GM19455 (cell line): ENCODE measurements around the gene DGCR6.
"Not testable (repeated sequence)": the region's sequence is repeated elsewhere in the genome, so short reads cannot be mapped to it uniquely, and the experiment has no call there.

Experiments
- ATAC-seq: cut with Tn5 transposase; IDR thresholded peaks from one replicate; pipeline ENCODE4 v1.9.1; 2021; ENCODE audit not compliant: unreplicated experiment

The DGCR6 gene

GRCh38 chr22:18905540-18906409 is at the start of gene DGCR6:
DGCR6 (plus strand) TSS chr22:18906320; CDS start chr22:18906375, 55 bp downstream.
- no peak for ATAC-seq

GRCh38 chr22:18859314-18859713 is 46.8 kb upstream of the DGCR6 start:
- ATAC-seq: not testable (repeated sequence)

GRCh38 chr22:18881260-18881659 is 24.9 kb upstream of the DGCR6 start:
- ATAC-seq: not testable (repeated sequence)

GRCh38 chr22:18884465-18884864 is 21.7 kb upstream of the DGCR6 start:
- not testable (repeated sequence) for ATAC-seq

- no peak for ATAC-seq
Measured at GRCh38 chr22:18888115-18888514, 18.0 kb upstream of the DGCR6 start.

- peak; percentile 72 for ATAC-seq
Measured at GRCh38 chr22:18890510-18891192, 15.5 kb upstream of the DGCR6 start.

GRCh38 chr22:18893775-18894174 is 12.3 kb upstream of the DGCR6 start:
- ATAC-seq: not testable (repeated sequence)

- ATAC-seq: not testable (repeated sequence)
Measured at GRCh38 chr22:18896037-18896657, 10.0 kb upstream of the DGCR6 start.

GRCh38 chr22:18906410-18906745 is 258 bp downstream of the DGCR6 start:
- not testable (repeated sequence) for ATAC-seq

- no peak for ATAC-seq
Measured at GRCh38 chr22:18906896-18907295, 776 bp downstream of the DGCR6 start.

GRCh38 chr22:18909556-18909955 is 3.4 kb downstream of the DGCR6 start:
- no peak for ATAC-seq

GRCh38 chr22:18911535-18911934 is 5.4 kb downstream of the DGCR6 start:
- not testable (repeated sequence) for ATAC-seq

GRCh38 chr22:18912264-18912946 is 6.3 kb downstream of the DGCR6 start:
- ATAC-seq: not testable (repeated sequence)

GRCh38 chr22:18914558-18914957 is 8.4 kb downstream of the DGCR6 start:
- not testable (repeated sequence) for ATAC-seq

- ATAC-seq: not testable (repeated sequence)
Measured at GRCh38 chr22:18915550-18915949, 9.4 kb downstream of the DGCR6 start.

GRCh38 chr22:18917818-18918217 is 11.7 kb downstream of the DGCR6 start:
- ATAC-seq: not testable (repeated sequence)

- ATAC-seq: not testable (repeated sequence)
Measured at GRCh38 chr22:18920257-18920902, 14.3 kb downstream of the DGCR6 start.

- ATAC-seq: no peak
Measured at GRCh38 chr22:18925368-18926064, 19.4 kb downstream of the DGCR6 start.

GRCh38 chr22:18927020-18927419 is 20.9 kb downstream of the DGCR6 start:
- no peak for ATAC-seq

- ATAC-seq: no peak
Measured at GRCh38 chr22:18927573-18927972, 21.5 kb downstream of the DGCR6 start.
